SK-N-SH (cell line): Measurements from ENCODE around the gene MINK1. TPM values are rescaled to one million over a fixed set of nuclear protein-coding genes. Genes with fewer than 3 reads are reported as not detected.
"Not testable (repeated sequence)": the region's sequence is repeated elsewhere in the genome, so short reads cannot be mapped to it uniquely, and the experiment has no call there.

Experiments
- CTCF ChIA-PET: fragments of 300-600, 350-600 bp; formaldehyde crosslinking; extraction: SDS; loops from one replicate; lab custom pipeline; 2021; lab: Yijun Ruan, JAX
- POLR2A ChIA-PET: fragments of 350-600 bp; sonication (Branson Sonifier 250); formaldehyde crosslinking; extraction: SDS; loops from one replicate; lab custom pipeline; 2020; ENCODE audit warnings: antibody characterized with exemption, inconsistent platforms; lab: Yijun Ruan, JAX
- DNase-seq: peaks from one replicate; pipeline ENCODE4 v3.0.0; 2012
- H2AFZ ChIP-seq: fragments of 200-600 bp; sonication (generic); 2 replicates; pipeline ENCODE4 v1.8.1; 2016; ENCODE audit warnings: antibody characterized with exemption, mild to moderate bottlenecking, low read depth
- H3F3A ChIP-seq: fragments of 200-600 bp; sonication (generic); replicated peaks from 2 replicates; pipeline ENCODE3; 2016; ENCODE audit warnings: antibody characterized with exemption, mild to moderate bottlenecking; ENCODE audit not compliant: insufficient read depth
- H3K27ac ChIP-seq, 2 experiments: fragments of 200-500 bp in 1 of 2; fragments of 200-600 bp in 1 of 2; sonication (Bioruptor generic) in 1 of 2; sonication (generic), shearing (Covaris generic) in 1 of 2; 2 replicates each; pipeline versions ENCODE4 v1.5.1 to v1.6.1; 2014 to 2016; ENCODE audit warnings: low read depth in 2 of 2, inconsistent platforms in 1 of 2, low read length in 1 of 2, mild to moderate bottlenecking in 1 of 2, mixed read lengths in 1 of 2
- H3K27me3 ChIP-seq: fragments of 200-600 bp; sonication (generic), shearing (Covaris generic); 2 replicates; pipeline ENCODE4 v1.6.1; 2016; ENCODE audit warnings: mixed run types; ENCODE audit not compliant: insufficient read depth
- H3K36me3 ChIP-seq, 2 experiments: fragments of 200-500 bp in 1 of 2; fragments of 200-600 bp in 1 of 2; sonication (Bioruptor generic) in 1 of 2; sonication (generic) in 1 of 2; replicated peaks in 1 of 2; 2 replicates each; pipeline versions ENCODE3 to v1.5.1; 2014 to 2016; ENCODE audit warnings: low read length in 1 of 2, mild to moderate bottlenecking in 1 of 2; ENCODE audit not compliant: insufficient read depth in 2 of 2, control insufficient read depth in 1 of 2
- H3K4me1 ChIP-seq, 2 experiments: fragments of 200-500 bp in 1 of 2; fragments of 200-600 bp in 1 of 2; sonication (Bioruptor generic) in 1 of 2; sonication (generic), shearing (Covaris generic) in 1 of 2; 2 replicates each; pipeline versions ENCODE4 v1.5.1 to v1.6.1; 2014 to 2016; ENCODE audit warnings: low read depth in 1 of 2, low read length in 1 of 2, mixed run types in 1 of 2; ENCODE audit not compliant: insufficient read depth in 2 of 2, control insufficient read depth in 1 of 2
- H3K4me2 ChIP-seq: fragments of 200-600 bp; sonication (generic), shearing (Covaris generic); 2 replicates; pipeline ENCODE4 v1.6.1; 2017; ENCODE audit warnings: mixed run types
- H3K4me3 ChIP-seq, 2 experiments: fragments of 200-500 bp in 1 of 2; fragments of 200-600 bp in 1 of 2; sonication (Bioruptor generic) in 1 of 2; sonication (generic), shearing (Covaris generic) in 1 of 2; 2 replicates each; pipeline versions ENCODE4 v1.5.1 to v1.8.1; 2014 to 2016; ENCODE audit warnings: low read depth in 2 of 2, inconsistent platforms in 1 of 2, low read length in 1 of 2, mild to moderate bottlenecking in 1 of 2, mixed read lengths in 1 of 2, moderate library complexity in 1 of 2
- H3K79me2 ChIP-seq: fragments of 200-600 bp; sonication (generic); 2 replicates; pipeline ENCODE4 v1.8.1; 2017; ENCODE audit warnings: mild to moderate bottlenecking; ENCODE audit not compliant: insufficient read depth
- H3K9ac ChIP-seq: fragments of 200-600 bp; sonication (generic); 2 replicates; pipeline ENCODE4 v1.6.1; 2017; ENCODE audit warnings: mixed run types
- H3K9me2 ChIP-seq: fragments of 200-600 bp; sonication (generic); 2 replicates; pipeline ENCODE4 v1.6.1; 2017; ENCODE audit warnings: mixed run types
- H3K9me3 ChIP-seq: fragments of 200-600 bp; sonication (generic); 2 replicates; pipeline ENCODE4 v1.6.1; 2017; ENCODE audit warnings: mixed run types, mild to moderate bottlenecking, moderate library complexity
- H4K20me1 ChIP-seq: fragments of 200-600 bp; sonication (generic); 2 replicates; pipeline ENCODE4 v1.6.1; 2017; ENCODE audit warnings: mild to moderate bottlenecking, mixed run types; ENCODE audit not compliant: insufficient read depth
- CHD2 ChIP-seq: fragments of 150-350 bp; IDR thresholded peaks from 2 replicates; pipeline ENCODE4 v1.6.1; 2018; ENCODE audit warnings: low read length; ENCODE audit not compliant: partially characterized antibody
- FOSL2 ChIP-seq: IDR thresholded peaks from 2 replicates; pipeline ENCODE4 v1.4.0; 2012; ENCODE audit warnings: low read depth, mild to moderate bottlenecking, moderate library complexity, borderline replicate concordance
- FOXJ3 ChIP-seq: sonication (generic); formaldehyde crosslinking; IDR thresholded peaks from 2 replicates; pipeline ENCODE4 v1.5.1; 2020; ENCODE audit warnings: mild to moderate bottlenecking, missing genetic modification reagents
- GABPA ChIP-seq: IDR thresholded peaks from 2 replicates; pipeline ENCODE4 v1.4.0; 2012; ENCODE audit warnings: low read depth, mild to moderate bottlenecking
- JUND ChIP-seq: IDR thresholded peaks from 2 replicates; pipeline ENCODE4 v1.4.0; 2012
- MAX ChIP-seq: IDR thresholded peaks from 2 replicates; pipeline ENCODE4 v1.4.0; 2012; ENCODE audit warnings: low read depth
- MEF2A ChIP-seq: IDR thresholded peaks from 2 replicates; pipeline ENCODE4 v1.4.0; 2012; ENCODE audit warnings: low read depth, borderline replicate concordance
- MXI1 ChIP-seq: IDR thresholded peaks from 2 replicates; pipeline ENCODE4 v1.6.1; 2012; ENCODE audit warnings: mild to moderate bottlenecking, low read depth, low read length, improper control_type of control experiment
- SIN3A ChIP-seq: IDR thresholded peaks from 2 replicates; pipeline ENCODE4 v1.6.1; 2012; ENCODE audit warnings: low read depth, mild to moderate bottlenecking, low read length, moderate library complexity, borderline replicate concordance
- WGBS: methylation state at CpG from one replicate; pipeline ENCODE4 v1.1.6; 2017; ENCODE audit warnings: low lambda C conversion rate; 5-methylcytosine and 5-hydroxymethylcytosine counted together
- polyA plus RNA-seq, 3 experiments: library from polyadenylated mRNA; depleted of rRNA; stranded (reverse); fragments of >200 nt; gene quantifications; 2 replicates each; pipeline ENCODE4 v1.2.3, GENCODE V29; 2012
- TF ChIP-seq, protein P1 (sequence below): IDR thresholded peaks from 2 replicates; pipeline ENCODE4 v1.4.0; 2012; ENCODE audit warnings: low read depth, borderline replicate concordance
- TF ChIP-seq, protein P2 (sequence below): fragments of 200-600 bp; sonication (generic); IDR thresholded peaks from 2 replicates; pipeline ENCODE4 v1.6.1; 2017; ENCODE audit warnings: antibody characterized with exemption, mild to moderate bottlenecking, moderate library complexity
- TF ChIP-seq, protein P3 (sequence below): IDR thresholded peaks from 2 replicates; pipeline ENCODE4 v1.4.0; 2012; ENCODE audit warnings: low read depth, borderline replicate concordance

MINK1 gene
- polyA plus RNA-seq, 1 of the 3 experiments (the other 2 are of a cell fraction): 64.7 TPM

- TF ChIP-seq FOXJ3 (CRISPR knock-in tag) (no peak), MAX (no peak), MXI1 (no peak)
- TF ChIP-seq, protein P1, sequence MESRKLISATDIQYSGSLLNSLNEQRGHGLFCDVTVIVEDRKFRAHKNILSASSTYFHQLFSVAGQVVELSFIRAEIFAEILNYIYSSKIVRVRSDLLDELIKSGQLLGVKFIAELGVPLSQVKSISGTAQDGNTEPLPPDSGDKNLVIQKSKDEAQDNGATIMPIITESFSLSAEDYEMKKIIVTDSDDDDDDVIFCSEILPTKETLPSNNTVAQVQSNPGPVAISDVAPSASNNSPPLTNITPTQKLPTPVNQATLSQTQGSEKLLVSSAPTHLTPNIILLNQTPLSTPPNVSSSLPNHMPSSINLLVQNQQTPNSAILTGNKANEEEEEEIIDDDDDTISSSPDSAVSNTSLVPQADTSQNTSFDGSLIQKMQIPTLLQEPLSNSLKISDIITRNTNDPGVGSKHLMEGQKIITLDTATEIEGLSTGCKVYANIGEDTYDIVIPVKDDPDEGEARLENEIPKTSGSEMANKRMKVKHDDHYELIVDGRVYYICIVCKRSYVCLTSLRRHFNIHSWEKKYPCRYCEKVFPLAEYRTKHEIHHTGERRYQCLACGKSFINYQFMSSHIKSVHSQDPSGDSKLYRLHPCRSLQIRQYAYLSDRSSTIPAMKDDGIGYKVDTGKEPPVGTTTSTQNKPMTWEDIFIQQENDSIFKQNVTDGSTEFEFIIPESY: no peak
- TF ChIP-seq, all 33 proteins: peak for 0
Measured at GRCh38 chr17:4921320-4921719, 88.2 kb downstream of the MINK1 start (continued).

DNA sequence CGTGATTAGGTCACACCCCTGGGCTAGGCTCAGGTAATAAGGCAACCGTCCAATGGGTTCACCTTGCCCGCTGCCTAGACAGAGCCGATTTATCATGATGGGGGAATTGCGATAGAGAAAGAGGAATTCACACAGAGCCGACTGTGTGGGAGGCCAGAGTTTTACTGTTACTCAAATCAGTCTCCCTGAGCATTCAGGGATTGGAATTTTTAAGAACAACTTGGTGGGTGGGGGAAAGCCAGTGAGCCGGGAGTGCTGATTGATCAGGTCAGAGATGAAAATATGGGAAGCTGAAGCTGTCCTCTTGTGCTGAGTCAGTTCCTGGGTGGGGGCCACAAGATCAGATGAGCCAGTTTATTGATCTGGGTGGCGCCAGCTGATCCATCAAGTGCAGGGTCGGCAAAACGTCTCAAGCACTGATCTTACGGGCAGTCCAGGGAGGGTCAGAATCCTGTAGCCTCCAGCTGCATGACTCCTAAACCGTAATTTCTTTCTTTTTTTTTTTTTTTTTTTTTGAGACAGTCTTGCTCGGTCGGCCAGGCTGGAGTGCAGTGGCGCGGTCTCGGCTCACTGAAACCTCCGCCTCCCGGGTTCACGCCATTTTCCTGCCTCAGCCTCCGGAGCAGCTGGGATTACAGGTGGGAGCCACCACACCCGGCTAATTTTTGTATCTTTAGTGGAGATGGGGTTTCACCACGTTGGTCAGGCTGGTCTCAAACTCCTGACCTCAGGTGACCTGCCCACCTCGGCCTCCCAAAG is 93.6 kb downstream of the MINK1 start:
- H3K9me2 ChIP-seq, H3K36me3 ChIP-seq, H3K27me3 ChIP-seq, H3K9me3 ChIP-seq, DNase-seq, H3K4me2 ChIP-seq, H3K4me3 ChIP-seq, H4K20me1 ChIP-seq, H3K79me2 ChIP-seq, H3F3A ChIP-seq, H3K4me1 ChIP-seq, H3K27ac ChIP-seq, H2AFZ ChIP-seq, H3K9ac ChIP-seq: not testable (repeated sequence)
- POLR2A ChIA-PET: interaction anchor here (0.5 to 0.6 kb wide), 2 partner anchors 100 to 187 kb away, joined by 3 read pairs; partner anchors contain the start of gene ZMYND15
- CTCF ChIA-PET: interaction anchor here (1.4 kb wide), 1 partner anchor 18 kb away, joined by 9 read pairs; no protein-coding TSS in a partner anchor
- WGBS: 91% methylated on average over 24 of the region's 24 CpGs

- Histone ChIP-seq H3K27me3 (no peaks in the 10 kb centered on the region), H3K36me3 (peaks cover 0 to 4% of the 10 kb centered on the region in 2 experiments), H3F3A (no peaks in the 10 kb centered on the region), H3K4me2 (no peak overlapping the region), H3K4me1 (peaks cover 0 to under 1% of the 10 kb centered on the region in 2 experiments; a peak in 1 of 4 replicates), H3K79me2 (no peaks in the 10 kb centered on the region), H3K27ac (no peak overlapping the region), H2AFZ (no peak overlapping the region), H3K9me2 (no peaks in the 10 kb centered on the region), H3K9me3 (no peaks in the 10 kb centered on the region), H3K9ac (no peak overlapping the region), H3K4me3 (no peak overlapping the region), H4K20me1 (no peaks in the 10 kb centered on the region)
- ChIA-PET POLR2A (no interaction called here), CTCF (interaction anchor here (1.3 to 1.5 kb wide), 2 partner anchors 9 to 20 kb away, joined by 5 read pairs; no protein-coding TSS in a partner anchor)
- 98% methylated on average over 18 of the region's 18 CpGs for WGBS
- DNase-seq: no peak
- no peak for TF ChIP-seq JUND
- TF ChIP-seq MAX: no peak
- TF ChIP-seq GABPA: no peak
- TF ChIP-seq, protein P2, sequence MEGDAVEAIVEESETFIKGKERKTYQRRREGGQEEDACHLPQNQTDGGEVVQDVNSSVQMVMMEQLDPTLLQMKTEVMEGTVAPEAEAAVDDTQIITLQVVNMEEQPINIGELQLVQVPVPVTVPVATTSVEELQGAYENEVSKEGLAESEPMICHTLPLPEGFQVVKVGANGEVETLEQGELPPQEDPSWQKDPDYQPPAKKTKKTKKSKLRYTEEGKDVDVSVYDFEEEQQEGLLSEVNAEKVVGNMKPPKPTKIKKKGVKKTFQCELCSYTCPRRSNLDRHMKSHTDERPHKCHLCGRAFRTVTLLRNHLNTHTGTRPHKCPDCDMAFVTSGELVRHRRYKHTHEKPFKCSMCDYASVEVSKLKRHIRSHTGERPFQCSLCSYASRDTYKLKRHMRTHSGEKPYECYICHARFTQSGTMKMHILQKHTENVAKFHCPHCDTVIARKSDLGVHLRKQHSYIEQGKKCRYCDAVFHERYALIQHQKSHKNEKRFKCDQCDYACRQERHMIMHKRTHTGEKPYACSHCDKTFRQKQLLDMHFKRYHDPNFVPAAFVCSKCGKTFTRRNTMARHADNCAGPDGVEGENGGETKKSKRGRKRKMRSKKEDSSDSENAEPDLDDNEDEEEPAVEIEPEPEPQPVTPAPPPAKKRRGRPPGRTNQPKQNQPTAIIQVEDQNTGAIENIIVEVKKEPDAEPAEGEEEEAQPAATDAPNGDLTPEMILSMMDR: no peak
- no peak for TF ChIP-seq MEF2A
- TF ChIP-seq, protein P3, sequence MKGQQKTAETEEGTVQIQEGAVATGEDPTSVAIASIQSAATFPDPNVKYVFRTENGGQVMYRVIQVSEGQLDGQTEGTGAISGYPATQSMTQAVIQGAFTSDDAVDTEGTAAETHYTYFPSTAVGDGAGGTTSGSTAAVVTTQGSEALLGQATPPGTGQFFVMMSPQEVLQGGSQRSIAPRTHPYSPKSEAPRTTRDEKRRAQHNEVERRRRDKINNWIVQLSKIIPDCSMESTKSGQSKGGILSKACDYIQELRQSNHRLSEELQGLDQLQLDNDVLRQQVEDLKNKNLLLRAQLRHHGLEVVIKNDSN: no peak
- TF ChIP-seq FOSL2: no peak
- TF ChIP-seq, protein P1: no peak
- TF ChIP-seq MXI1: no peak
- TF ChIP-seq CHD2: no peak
- no peak for TF ChIP-seq SIN3A
Measured at GRCh38 chr17:4928881-4929280, 95.7 kb downstream of the MINK1 start.
